T-helper 9 cell (primary cell): ENCODE data around the gene DYTN.
"Not testable (repeated sequence)": the region's sequence is repeated elsewhere in the genome, so short reads cannot be mapped to it uniquely, and the experiment has no call there.

Source experiments
- DNase-seq: peaks from one replicate; pipeline ENCODE4 v3.0.0-alpha.2; 2020
- total RNA-seq, 2 donors: gene quantifications; one replicate each; lab custom pipeline; 2026; lab: John Stamatoyannopoulos, UW

Gene DYTN
- 0 reads per million in 2 donors for total RNA-seq

- no peak for DNase-seq
These were observed at the start of gene DYTN for GRCh38 chr2:206718296-206718695. Gene DYTN, minus strand, starts transcription at chr2:206718396. Its CDS starts 117 bp downstream, at chr2:206718279.

- DNase-seq = no peak
These were observed 48.1 kb upstream of the DYTN start for GRCh38 chr2:206766057-206766930.

- peak; percentile 67 for DNase-seq
These were observed 47.3 kb upstream of the DYTN start, which contains the start of the genes FASTKD2 and MDH1B for GRCh38 chr2:206765242-206766056. Gene FASTKD2, plus strand, starts transcription at chr2:206765606. Its CDS starts 1,088 bp downstream, at chr2:206766694. Gene MDH1B, minus strand, starts transcription at chr2:206765328. Its CDS starts 57 bp downstream, at chr2:206765271.

GRCh38 chr2:206764673-206765241, 46.6 kb upstream of the DYTN start:
- DNase-seq = no peak

GRCh38 chr2:206756816-206757215, 38.6 kb upstream of the DYTN start:
- no peak for DNase-seq

- no peak for DNase-seq
These were observed 22.6 kb upstream of the DYTN start for GRCh38 chr2:206740800-206741199.

GRCh38 chr2:206739271-206739670, 21.1 kb upstream of the DYTN start:
- no peak for DNase-seq

- DNase-seq = no peak
These were observed 18.7 kb upstream of the DYTN start for GRCh38 chr2:206736935-206737334.

- DNase-seq = no peak
These were observed 15.1 kb upstream of the DYTN start for GRCh38 chr2:206733341-206733740.

- DNase-seq = no peak
These were observed 10.3 kb upstream of the DYTN start for GRCh38 chr2:206728277-206729199.

- no peak for DNase-seq
These were observed 9.1 kb upstream of the DYTN start for GRCh38 chr2:206727287-206727686.

- DNase-seq = no peak
These were observed 5.1 kb upstream of the DYTN start for GRCh38 chr2:206723288-206723687.

- no peak for DNase-seq
These were observed 3.2 kb upstream of the DYTN start for GRCh38 chr2:206721256-206721920.

- DNase-seq = no peak
These were observed 1.6 kb downstream of the DYTN start for GRCh38 chr2:206716623-206717022.

- DNase-seq = not testable (repeated sequence)
These were observed 3.0 kb downstream of the DYTN start for GRCh38 chr2:206715183-206715582.

GRCh38 chr2:206713746-206714145, 4.5 kb downstream of the DYTN start:
- DNase-seq = no peak

GRCh38 chr2:206708286-206708685, 9.9 kb downstream of the DYTN start:
- no peak for DNase-seq

- no peak for DNase-seq
These were observed 11.0 kb downstream of the DYTN start for GRCh38 chr2:206707164-206707701.

- no peak for DNase-seq
These were observed 16.1 kb downstream of the DYTN start for GRCh38 chr2:206701952-206702605.

- no peak for DNase-seq
These were observed 18.0 kb downstream of the DYTN start for GRCh38 chr2:206700156-206700555.

- no peak for DNase-seq
These were observed 19.4 kb downstream of the DYTN start for GRCh38 chr2:206698811-206699210.
